Activated T-cell treated with anti-CD3 and anti-CD28 coated beads for 1 hour (primary cell): ENCODE data around the gene HPS4.
"Not testable (repeated sequence)": the region's sequence is repeated elsewhere in the genome, so short reads cannot be mapped to it uniquely, and the experiment has no call there.

Experiments used
- DNase-seq: peaks from one replicate; pipeline ENCODE4 v3.0.0-alpha.2; 2020; ENCODE audit warnings: low read depth

The HPS4 gene

DNA sequence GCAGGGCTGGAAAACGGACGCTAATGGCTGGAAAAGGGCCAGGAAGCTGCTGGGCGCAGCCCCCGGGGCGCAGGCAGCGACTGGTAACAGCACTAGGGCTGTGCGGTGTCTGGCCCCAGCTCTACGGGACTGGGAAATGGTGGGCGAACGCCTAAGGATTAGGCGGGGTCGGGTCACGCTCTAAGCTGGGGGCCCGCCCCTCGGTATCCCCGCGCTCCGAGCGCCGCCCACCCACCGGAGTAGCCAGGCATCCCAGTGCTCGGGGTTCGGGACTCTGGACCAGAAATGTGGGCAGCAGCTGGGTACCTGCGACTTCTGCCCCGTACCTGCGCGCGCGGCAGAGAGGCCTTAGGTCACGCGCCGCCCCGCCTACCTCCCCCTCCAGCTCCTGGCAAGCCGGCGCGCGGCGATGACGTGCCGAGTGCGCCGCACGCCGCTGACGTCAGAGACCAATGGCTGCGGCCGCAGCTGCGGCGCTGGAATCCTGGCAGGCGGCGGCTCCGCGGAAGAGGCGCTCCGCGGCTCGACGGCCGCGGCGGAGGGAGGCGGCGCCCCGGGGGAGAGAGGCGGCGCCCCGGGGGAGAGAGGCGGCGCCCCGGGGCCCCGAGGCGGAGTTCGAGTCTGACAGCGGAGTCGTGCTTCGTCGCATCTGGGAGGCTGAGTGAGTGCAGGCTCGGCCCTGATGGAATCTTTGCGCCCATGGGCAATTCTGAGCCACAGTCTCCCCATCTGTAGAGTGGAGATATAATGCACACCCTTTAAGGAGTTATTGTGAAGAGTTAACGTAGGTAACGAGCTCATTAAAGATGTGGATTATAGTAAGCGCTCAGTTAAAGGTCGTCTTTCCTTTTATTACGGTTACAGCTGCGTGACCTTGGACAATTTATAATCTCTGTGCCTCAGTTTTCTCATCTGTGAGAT, at the start of gene HPS4, which contains the start of gene SRRD:
TSS of gene HPS4 (minus strand) at position 345 of the 921 bp plus-strand sequence. CDS start 2,021 bp downstream, outside the sequence.
TSS of gene SRRD (plus strand) at position 439 of the 921 bp plus-strand sequence. CDS start at position 453, 14 bp downstream.
- peak; percentile 92 for DNase-seq

DNA sequence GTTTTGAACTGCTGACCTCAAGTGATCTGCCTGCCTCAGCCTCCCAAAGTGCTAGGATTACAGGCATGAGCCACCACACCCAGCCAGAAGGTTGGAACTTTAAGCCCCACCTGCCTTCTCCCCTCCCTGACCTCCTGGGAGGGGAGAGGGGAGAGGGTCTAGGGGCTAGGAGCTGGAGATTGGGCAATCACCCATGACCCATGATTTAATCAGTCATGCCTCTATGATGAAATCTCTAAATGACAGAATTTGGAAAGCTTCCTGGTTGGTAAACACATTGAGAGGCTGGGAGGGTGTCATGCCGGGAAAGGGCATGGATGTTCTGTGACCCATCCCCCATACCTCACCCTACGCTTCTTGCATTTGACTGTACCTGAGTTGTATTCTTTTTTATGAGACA, 45.8 kb upstream of the HPS4 start:
- no peak for DNase-seq

DNA sequence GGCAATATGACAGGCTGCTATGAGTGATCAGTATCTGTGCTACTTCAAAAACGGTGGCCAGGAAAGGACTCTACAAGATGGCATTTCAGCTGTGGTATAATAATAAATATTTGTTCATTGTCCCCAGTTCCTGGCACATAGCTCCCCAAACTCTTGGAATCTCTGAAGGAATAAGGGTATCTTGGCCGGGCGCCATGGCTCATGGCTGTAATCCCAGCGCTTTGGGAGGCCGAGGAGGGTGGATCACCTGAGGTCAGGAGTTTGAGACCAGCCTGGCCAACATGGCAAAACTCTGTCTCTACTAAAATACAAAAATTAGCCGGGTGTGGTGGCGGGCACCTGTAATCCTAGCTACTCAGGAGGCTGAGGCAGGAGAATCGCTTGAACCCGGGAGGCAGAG, 44.9 kb upstream of the HPS4 start:
- DNase-seq, result not testable (repeated sequence)

DNA sequence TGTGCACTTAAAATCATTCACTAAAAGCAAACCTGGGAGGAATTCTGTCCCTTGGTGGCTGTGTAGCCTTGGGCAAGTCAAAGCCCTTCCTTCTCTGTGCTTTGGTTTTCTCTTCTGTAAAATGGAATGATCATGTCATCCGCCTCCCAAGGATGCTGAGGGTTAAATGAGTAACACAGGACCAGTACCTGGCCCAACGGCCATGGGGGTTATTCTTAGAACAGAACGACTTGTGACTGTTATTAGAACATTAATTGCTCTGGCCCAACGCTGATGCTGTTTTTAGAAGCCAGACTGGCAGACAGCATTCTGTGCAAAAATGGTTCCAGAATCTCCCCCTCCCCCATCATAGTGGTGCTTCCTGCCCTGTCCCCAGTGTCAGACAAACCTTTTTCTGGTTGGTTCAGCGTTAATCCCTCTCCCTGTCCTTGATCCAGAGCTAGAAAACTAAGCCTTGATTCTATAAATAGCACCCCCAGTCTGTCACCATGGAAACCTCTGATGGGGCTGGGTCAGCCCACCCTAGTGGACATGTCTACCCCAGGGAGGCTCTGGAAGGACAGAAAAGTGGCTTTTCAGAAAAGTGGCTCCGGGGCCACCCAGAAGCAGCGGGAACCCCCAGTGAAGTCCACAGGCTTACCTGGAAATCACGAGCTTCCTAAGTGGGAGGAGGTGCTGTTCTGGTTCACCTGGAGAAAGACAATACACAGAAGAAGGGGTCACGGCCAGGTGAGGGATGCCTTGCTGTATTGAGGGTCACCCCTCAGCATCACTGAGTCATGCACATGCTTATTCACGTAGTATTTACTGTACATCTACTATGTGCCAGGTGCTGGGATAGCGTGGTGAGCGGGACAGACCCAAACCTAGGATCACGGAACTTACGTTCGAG, 44.2 kb upstream of the HPS4 start:
- no peak for DNase-seq

DNA sequence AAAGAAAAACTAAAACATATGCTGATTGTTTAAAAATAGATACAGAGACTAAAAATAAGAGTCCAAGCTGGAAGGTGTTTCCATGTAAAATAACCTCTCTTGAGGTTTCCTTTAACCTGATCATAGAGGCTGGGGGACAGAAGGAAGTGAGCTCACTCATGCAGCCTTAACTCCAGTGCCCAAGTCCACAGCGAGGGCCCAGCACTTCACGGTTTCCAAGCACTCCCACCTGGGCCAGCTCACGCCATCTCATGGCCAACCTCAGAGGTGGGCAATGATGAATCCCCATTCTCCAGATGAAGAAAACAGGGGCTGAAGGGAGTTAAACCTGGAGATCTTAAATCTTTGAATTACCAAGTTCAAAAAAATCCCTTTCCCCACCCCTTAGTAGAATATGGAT, 43.6 kb upstream of the HPS4 start:
- no peak for DNase-seq

DNA sequence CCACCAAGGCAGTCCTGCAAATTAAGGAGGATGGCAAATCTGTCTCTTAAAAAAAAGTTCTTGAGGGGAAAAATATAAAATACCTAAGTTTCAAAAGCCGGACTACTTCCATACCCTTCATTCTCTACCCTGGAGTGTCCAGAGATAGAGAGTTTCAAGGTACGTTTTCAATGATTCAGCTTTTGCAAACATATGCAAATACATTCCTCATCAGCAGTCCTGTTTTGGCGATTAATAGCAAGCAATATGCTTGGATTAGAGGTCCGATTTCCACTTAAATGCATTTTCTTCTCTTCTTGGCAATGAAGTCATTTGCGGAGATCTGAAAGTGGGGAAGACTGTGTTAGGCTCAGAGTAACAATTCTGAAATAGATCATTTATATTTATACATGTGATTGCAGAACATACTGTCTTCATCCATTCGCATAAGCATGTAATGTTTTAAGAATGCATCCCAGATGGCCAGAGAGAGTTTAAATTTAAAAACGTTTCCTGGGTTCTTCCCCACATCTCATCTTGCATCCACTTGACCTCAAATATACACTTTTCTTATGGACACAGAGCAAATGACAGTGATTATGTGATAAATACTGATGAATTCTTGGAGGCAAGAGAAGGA, 42.5 kb upstream of the HPS4 start:
- DNase-seq, result no peak

DNA sequence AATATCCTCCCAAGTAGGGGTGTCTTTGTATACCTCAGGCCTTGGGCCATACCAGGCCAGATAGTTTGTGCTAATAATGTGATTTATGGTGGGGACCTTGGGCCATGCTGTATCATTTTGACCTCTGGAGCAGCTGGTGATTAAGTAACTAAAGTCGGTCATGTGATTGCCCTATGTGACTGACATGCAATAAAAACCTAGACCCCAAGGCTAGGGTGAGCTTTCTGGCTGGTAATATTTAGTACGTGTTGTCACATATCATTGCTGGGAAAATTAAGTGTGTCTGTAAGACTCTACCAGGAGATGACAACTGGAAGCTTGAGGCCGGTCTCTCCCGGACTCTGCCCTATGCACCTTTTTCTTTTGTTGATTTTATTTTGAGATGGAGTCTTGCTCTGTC, 41.3 kb upstream of the HPS4 start:
- DNase-seq, result no peak

DNA sequence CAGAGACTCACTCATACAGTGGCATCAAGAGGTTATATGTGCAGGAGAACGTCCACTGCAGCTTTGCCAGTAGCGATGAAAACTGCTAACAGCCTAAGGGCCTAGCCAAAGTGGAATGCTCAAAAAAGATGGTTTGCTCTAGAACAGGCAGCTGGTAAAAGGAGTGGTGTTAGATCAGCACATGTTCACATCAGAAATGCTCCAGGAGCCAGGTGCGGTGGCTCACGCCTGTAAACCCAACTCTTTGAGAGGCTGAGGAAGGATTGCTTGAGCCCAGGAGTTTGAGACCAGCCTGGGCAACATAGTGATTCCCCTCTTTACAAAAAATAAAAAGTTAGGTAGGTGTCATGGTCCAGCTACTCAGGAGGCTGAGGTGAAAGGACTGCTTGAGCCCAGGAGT, 39.0 kb upstream of the HPS4 start:
- no peak for DNase-seq

DNA sequence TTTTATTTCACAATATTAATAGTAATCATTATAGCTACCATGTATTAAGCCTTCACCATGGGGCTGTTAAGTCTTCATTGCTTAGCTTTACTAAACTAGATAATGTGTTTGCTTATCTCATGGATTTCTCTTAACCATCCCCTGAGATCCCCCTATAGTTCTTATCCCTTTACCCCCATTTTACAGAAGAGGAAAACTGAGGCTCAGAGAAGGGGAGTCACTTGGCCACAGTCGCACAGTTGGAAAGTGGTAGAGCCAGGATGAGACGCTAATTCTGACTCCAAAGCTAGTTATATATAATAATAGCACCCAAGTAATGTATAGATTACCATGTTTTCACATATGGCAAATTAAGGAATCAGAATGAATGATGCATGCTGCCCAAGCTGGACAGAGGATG, 38.4 kb upstream of the HPS4 start:
- no peak for DNase-seq

DNA sequence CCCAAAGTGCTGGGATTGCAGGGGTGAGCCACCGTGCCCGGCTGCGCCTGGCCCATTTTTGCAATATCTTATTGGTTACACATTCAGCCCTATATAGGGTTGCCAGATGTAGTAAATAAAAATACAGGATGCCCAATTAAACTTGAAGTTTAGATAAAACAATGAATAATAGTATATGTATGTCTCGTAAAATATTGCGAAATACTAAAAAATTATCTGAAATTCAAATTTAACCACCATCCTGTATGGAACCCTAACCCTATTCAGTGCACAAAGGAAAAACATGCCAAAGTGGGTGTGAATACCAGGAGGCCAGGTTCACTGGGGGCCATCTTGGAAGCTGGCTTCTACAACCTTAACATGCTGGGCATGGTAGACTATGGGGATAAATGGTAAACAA, 33.8 kb upstream of the HPS4 start:
- DNase-seq, result no peak

DNA sequence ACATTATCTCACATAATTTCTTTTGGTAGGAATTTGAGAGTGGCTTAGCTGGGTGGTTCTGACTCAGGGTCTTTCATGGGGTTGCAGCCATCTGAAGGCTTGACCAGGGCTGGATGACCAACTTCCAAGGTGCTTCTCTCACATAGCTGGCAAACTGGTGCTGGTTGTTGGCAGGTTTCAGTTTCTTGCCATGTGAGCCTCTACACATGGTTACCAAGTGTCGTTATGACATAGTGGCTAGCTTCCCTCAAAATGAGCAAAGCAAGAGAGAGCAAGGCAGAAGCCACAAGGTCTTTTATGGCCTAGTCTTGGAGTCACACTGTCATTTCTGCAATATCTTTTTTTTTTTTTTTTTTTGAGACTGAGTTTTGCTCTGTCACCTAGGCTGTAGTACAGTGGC, 32.9 kb upstream of the HPS4 start:
- DNase-seq, result no peak

DNA sequence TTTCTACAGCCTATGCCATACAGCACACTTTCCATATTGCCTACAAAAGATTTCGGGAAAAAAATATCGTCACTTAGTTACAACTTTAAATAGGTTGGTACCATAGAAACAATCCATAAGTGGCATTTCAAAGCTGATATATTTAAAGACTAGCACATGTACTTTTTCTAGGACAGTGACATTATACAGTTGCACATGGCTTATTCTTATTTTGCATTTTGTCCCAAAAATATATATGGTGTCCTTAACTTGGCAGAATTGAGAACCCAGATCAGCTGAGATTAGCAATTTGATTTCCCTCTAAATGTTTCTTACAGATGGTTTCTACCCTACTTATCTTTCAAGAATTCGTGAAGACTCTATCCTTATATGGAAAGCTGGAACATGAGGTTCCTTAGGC, 32.3 kb upstream of the HPS4 start:
- no peak for DNase-seq

DNA sequence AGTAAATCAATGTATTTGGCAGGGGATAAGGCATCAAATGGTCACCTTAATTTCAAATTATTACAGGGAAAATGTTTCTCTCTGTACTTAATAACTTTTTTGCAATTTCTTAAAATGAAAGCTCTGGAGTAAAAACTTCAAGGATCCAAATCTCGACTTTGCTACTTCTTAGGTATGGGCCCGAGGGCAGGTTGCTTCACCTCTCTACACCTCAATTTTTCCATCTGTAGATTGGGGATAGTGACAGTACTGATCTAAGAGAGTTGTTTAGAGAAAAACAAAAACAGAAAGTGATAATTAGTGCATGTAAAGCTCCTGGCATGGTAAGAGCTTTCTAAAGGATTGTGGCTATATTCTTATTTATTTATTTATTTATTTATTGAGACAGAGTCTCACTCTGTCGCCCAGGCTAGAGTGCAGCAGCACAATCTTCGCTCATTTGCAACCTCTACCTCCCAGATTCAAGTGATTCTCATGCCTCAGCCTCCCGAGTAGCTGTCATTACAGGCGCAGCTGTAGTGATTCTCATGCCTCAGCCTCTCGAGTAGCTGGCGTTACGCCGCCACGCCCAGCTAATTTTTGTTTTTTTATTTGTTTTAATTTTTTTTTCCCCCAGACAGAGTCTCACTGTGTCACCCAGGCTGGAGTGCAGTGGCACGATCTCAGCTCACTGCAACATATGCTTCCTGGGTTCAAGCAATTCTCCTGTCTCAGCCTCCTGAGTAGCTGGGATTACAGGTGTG, 31.0 kb upstream of the HPS4 start:
- no peak for DNase-seq

DNA sequence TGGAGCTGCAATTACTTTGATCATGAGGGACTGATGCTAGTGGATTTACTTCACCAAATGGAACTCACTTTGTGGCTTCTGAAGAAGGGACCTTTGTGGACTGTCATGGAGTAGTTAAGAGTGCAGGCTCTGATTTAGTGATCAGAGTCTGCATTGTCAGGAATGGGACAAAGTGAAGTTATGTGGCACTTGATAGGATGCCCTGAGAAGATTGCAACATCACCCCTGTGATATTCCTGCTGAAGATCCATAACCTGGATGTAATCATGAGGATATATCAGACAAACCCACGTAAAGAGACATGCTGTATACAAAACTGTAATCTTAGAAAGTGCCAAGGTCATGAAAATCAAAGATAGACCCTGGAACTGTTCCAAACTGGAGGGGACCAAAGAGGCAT, 30.3 kb upstream of the HPS4 start:
- DNase-seq, result no peak

DNA sequence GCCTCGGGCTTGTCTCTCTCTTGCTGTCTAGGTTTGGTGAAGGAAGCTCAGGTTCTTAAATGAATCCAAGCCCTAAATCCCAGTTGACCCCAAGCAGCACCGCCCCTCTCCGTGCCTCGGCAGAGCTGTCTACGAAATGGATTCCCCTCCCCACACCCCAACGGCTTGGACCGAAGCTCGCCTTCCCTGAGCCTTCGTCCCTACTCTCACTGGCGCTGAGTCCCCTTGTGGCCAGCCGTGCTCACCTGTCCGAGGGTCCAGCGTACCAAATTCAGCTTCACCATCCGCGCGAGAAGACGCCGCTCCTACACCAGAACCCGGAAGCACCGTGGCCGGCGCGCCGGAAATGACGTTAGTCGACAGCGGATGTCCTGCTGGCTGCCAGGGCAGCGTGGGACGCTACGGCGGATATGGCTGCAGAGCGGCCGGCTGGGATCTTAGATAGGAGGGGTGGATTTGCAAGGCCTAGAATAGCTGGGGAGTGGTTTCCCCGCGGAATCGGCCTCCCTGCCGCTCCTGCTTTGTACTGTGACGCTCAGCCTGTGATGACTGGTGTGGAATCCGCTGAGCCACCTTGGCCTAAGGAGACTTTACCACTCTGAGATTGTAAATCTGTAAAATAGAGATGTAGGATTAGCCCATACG, 28.7 kb upstream of the HPS4 start, which contains the start of gene TFIP11:
TSS of gene TFIP11 (minus strand) at position 325 of the 645 bp plus-strand sequence. CDS start 2,201 bp downstream, outside the sequence.
- peak; percentile 82 for DNase-seq

DNA sequence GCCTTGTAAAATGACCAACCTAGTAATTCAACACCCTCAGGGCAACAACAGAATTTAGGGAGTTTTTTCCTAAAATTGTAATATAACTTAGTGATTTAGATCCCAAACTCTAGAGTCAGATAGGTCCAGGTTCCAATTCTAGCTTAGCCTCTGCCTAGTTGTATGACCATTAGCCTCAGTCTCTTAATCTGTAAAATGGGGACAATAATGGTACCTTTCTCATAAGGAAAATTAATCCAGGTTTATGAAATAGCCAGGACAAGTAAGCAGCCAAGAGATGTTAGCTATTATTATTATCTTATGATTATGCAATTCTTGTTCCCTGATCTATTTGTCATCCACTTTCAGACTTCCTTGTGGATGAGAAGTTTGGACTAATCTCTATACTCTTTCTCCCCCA, 24.6 kb upstream of the HPS4 start:
- no peak for DNase-seq

DNA sequence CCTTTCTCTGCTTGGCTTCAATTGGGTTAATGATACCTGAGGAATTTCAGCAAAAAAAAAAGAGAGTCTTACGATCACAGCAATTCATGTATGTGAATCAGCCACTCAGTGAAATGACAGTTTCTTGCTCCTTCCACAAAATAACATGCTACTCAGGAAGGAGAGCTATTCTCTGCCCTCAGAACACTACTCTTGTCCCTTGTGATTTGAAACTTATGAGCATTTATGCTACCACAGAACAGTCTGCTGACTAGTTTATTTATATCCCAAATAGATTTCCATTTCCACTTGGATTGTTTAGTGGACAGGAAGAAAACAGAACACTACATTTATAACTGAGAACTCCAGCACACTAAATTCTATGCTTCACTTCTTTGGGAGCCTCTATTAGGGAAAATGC, 20.2 kb upstream of the HPS4 start:
- no peak for DNase-seq

DNA sequence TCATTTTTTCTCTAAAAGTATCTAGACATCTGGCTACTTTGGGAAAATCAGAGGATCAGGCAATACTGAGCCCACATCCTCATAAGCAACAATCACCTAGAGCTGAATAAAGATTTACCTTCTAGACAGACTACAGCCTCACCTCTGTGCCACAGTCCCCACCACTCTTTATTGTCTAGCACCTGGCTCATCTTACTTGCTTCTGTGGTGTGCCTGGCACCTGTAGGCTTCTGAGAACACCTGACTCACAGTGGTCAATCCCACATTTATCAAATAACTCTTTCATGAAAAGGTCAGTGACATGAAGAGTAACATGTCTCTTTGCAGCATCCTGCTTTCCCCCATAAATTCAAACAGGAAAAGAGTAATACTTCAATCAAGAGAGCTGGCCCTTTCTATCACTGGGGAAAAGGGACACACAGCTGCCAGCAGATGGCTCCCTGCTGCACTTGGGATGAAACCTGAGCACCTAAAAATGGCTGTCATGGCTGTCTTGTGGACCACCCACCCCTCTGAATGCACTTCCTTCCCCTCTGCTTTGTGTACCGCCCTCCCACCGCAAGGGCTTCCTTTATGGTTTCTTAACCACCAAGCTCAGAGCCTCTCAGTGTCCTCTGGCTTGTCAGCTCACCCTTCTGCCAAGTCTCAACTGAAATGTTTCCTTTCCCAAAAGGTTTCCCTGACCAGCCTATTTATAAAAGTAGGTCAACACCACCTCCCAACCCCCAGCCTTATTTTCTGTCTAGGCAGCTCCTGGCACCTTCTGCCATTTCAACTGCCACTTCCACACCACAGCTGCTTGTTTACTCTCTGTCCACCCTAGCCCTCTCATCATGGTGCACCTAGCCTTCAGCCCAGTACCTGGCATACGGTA, 19.3 kb upstream of the HPS4 start:
- peak; percentile 33 for DNase-seq

DNA sequence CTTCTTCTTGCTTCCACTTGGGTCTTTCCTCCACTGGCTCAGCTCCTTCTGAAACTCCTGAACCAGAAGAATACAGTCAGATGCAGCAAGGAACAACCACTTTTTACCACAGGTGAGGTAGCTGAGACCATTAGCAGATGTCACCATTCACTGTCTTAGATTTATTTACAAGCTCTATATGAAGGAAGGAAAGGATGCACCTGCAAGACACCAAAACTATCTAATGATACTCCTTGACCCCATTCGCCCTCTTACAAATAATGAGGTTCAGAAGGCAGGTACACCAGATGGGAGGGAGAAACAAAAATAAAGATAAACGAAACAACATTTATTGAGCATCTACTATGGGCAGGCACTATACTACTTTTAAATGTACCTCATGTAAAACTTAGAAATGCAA, 18.4 kb upstream of the HPS4 start:
- no peak for DNase-seq

DNA sequence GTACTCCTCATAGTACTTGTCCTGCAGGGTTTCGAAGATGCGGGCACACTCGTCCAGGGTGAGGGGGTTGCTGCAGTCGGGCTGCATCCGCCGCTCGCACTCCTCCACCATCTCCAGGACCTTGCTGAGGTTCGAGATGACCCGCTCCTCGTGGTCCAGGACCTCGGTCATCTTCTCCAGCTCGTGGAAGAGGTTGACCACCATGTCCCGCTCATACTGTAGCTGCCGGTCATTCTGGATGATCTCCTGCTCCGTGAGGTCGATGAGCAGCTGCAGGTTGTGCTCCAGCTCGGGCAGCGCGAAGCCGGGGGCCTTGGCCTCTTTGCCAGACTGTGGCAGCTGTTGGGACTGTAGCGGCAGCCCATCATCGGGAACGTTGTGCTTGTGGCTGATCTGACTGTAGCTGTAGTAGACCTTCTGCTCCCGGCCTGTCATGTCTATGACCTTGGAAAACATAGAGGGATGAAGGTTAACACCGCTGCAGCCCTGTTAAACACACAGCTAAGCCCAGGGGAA, 15.7 kb upstream of the HPS4 start:
- no peak for DNase-seq
